Left ventricle myocardium inferior (tissue), 1 donor: ENCODE results near the gene KCNQ2. TPM values are rescaled to one million over a fixed set of nuclear protein-coding genes. Genes with fewer than 3 reads are reported as not detected.

Experiments
- DNase-seq: peaks from one replicate; pipeline ENCODE4 v3.0.0-alpha.2; 2020
- H3K27ac ChIP-seq: fragments of 200-600 bp; replicated peaks from 2 replicates; pipeline ENCODE4 v1.8.0; 2021
- H3K27me3 ChIP-seq: fragments of 200-600 bp; 2 replicates; pipeline ENCODE4 v1.8.0; 2021; ENCODE audit warnings: low read depth
- H3K36me3 ChIP-seq: fragments of 200-600 bp; 2 replicates; pipeline ENCODE4 v1.8.0; 2021
- H3K4me1 ChIP-seq: fragments of 200-600 bp; 2 replicates; pipeline ENCODE4 v1.8.0; 2021
- H3K4me3 ChIP-seq: fragments of 200-600 bp; 2 replicates; pipeline ENCODE4 v1.8.0; 2021; ENCODE audit warnings: mild to moderate bottlenecking, moderate library complexity
- H3K9me3 ChIP-seq: fragments of 200-600 bp; replicated peaks from 2 replicates; pipeline ENCODE4 v1.8.0; 2021
- CTCF ChIP-seq: fragments of 200-600 bp; IDR thresholded peaks from 2 replicates; pipeline ENCODE4 v1.8.0; 2021; ENCODE audit warnings: antibody characterized with exemption, mild to moderate bottlenecking, borderline replicate concordance
- intact Hi-C: fragments of 100-400 bp; cut with micrococcal nuclease; formaldehyde crosslinking; loops from one replicate; pipeline ENCODE4 v1.11.0; 2022
- total RNA-seq: library from RNA; stranded (reverse); fragmentation: NEBNext Ultra II Directional; extraction: Animal tissue kit (Norgen Biotek cat#: 25700); gene quantifications from one replicate; pipeline ENCODE4 v1.2.1, GENCODE V29; 2021
- donor health status: DM: no; HTN: yes; CAD: no; lungs with severe emphysema.

KCNQ2 gene
- total RNA-seq, 1 donor from 2014 or later: 2.3 TPM

GRCh38 chr20:63367446-63368055, 104.9 kb downstream of the KCNQ2 start:
- H3K27ac ChIP-seq: no peak overlapping the region

GRCh38 chr20:63366390-63367365, 105.8 kb downstream of the KCNQ2 start:
- intact Hi-C loops: no loop called here
- DNase-seq: no peak
- no peak overlapping the region for H3K4me3 ChIP-seq
- H3K9me3 ChIP-seq: no peaks in the 10 kb centered on the region
- no peak overlapping the region for H3K27ac ChIP-seq
- no peak for TF ChIP-seq CTCF
- peaks cover 19% of the 10 kb centered on the region for H3K4me1 ChIP-seq
- no peaks in the 10 kb centered on the region for H3K36me3 ChIP-seq
- H3K27me3 ChIP-seq: peaks cover 62% of the 10 kb centered on the region

More at GRCh38 chr20:63367446-63368055, 104.9 kb downstream of the KCNQ2 start:
- H3K4me3 ChIP-seq: no peak overlapping the region
- intact Hi-C loops: no loop called here
- no peaks in the 10 kb centered on the region for H3K36me3 ChIP-seq
- DNase-seq: no peak
- peaks cover 59% of the 10 kb centered on the region for H3K27me3 ChIP-seq
- no peak for TF ChIP-seq CTCF
- peaks cover 16% of the 10 kb centered on the region for H3K4me1 ChIP-seq
- no peaks in the 10 kb centered on the region for H3K9me3 ChIP-seq

DNA sequence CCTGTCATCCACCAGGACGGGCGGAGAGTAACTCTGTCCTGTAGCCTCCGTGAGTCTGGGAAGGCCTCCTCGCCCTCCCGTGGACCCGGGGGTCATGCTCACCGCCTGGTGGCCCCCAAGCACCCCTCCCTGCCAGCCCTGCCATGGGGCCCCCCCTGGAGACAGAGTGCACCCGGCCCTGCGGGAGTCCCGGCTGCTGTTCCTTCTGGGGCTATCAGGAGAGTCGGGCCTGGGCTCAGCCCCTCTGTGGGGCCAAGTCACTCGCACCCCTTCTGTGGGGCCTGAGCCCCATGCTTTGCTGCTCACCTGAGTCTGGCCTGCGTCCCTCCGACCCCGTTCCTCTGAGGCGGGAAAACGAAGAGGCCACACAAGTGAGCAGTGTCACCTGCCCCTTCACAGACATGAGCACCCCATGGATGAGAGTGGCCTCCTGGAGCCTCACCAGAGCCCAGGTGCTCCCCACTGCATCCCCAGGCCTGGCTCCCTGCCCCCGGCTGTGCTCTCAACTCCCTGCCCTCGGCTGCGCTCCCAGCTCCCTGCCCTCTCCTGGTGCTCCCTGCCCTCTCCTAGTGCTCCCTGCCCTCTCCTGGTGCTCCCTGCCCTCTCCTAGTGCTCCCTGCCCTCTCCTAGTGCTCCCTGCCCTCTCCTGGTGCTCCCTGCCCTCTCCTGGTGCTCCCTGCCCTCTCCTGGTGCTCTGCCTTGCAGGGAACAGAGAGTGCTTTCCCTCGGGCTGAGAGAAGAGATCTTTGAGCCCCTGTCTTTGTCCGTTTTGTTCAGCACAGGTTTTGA, 106.7 kb downstream of the KCNQ2 start:
- Histone ChIP-seq H3K4me1 (peaks cover 16% of the 10 kb centered on the region), H3K36me3 (no peaks in the 10 kb centered on the region), H3K4me3 (no peak overlapping the region), H3K9me3 (no peaks in the 10 kb centered on the region), H3K27me3 (peaks cover 62% of the 10 kb centered on the region), H3K27ac (no peak overlapping the region)
- intact Hi-C loops: no loop called here
- DNase-seq: no peak
- no peak for TF ChIP-seq CTCF

GRCh38 chr20:63364801-63365585, 107.5 kb downstream of the KCNQ2 start:
- intact Hi-C loops: no loop called here
- Histone ChIP-seq H3K36me3 (no peaks in the 10 kb centered on the region), H3K27ac (no peak overlapping the region), H3K9me3 (no peaks in the 10 kb centered on the region), H3K27me3 (peaks cover 64% of the 10 kb centered on the region), H3K4me1 (peaks cover 14% of the 10 kb centered on the region), H3K4me3 (no peak overlapping the region)
- no peak for DNase-seq
- TF ChIP-seq CTCF: no peak
